ENCODE data around the gene NRDC.

GRCh38 chr1:51870603-51871350 lies 7.8 kb downstream of the NRDC start:
- TF ChIP-seq SIN3A (IDR thresholded peaks at IDR 0.05; ENCODE audit: low read depth) (no peak), POLR2A (IDR thresholded peaks at IDR 0.05; ENCODE audit: borderline replicate concordance, extremely low read depth, insufficient read depth, insufficient read length) (no peak), CTCF (IDR thresholded peaks at IDR 0.05 in 2 of 3, conservative IDR thresholded peaks at IDR 0.05 in 1 of 3; ENCODE audit: borderline replicate concordance in 1 of 3, insufficient read depth in 1 of 3, low read depth in 2 of 3, low read length in 2 of 3) (no peak), EZH2 (IDR thresholded peaks at IDR 0.05) (no peak), RAD21 (IDR thresholded peaks at IDR 0.05; ENCODE audit: low read depth) (no peak), TCF7L2 (IDR thresholded peaks at IDR 0.05; ENCODE audit: borderline replicate concordance, extremely low read depth, insufficient read depth, insufficient read length) (no peak), POLR2AphosphoS5 (IDR thresholded peaks at IDR 0.05; ENCODE audit: low read depth, low read length) (no peak), ZNF274 (IDR thresholded peaks at IDR 0.05; ENCODE audit: low read depth, low read length) (no peak), SRF (IDR thresholded peaks at IDR 0.05; ENCODE audit: low read depth) (no peak)
